Right renal cortex interstitium (tissue), 3 donors: ENCODE measurements around the gene BACE2. TPM values are rescaled to one million over a fixed set of nuclear protein-coding genes. Genes with fewer than 3 reads are reported as not detected.

ENCODE experiments used
- DNase-seq, 3 donors: peaks; one replicate each; pipeline ENCODE4 v3.0.0-alpha.2; 2013; ENCODE audit warnings: low read depth in 3 of 3, low spot score in 2 of 3
- polyA plus RNA-seq, 3 donors: library from polyadenylated mRNA; unstranded; fragments of 120-200 nt; gene quantifications; one replicate each; pipeline ENCODE4 v1.2.1, GENCODE V29; 2013; ENCODE audit not compliant: insufficient read length in 3 of 3

BACE2 gene
- polyA plus RNA-seq, 3 donors: 24.2 to 34.8 (median 29.7) TPM

DNA sequence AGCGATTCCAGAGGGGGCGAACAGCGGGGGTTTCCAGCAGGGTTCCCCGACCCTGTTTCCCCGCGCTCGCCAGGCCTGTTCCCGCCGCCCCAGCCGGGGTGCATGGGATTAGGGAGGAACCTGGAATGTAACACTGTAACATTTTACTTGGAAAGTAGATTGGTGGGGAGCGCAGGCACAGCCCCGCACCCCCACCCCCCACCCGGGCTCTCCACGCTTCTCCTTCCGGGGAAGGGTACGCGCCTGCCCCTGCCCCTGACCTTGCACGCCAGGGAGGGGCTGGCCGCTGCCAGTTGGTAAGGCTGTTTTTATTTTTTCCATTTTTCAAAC, 149.1 kb downstream of the BACE2 start:
- DNase-seq: no peak

DNA sequence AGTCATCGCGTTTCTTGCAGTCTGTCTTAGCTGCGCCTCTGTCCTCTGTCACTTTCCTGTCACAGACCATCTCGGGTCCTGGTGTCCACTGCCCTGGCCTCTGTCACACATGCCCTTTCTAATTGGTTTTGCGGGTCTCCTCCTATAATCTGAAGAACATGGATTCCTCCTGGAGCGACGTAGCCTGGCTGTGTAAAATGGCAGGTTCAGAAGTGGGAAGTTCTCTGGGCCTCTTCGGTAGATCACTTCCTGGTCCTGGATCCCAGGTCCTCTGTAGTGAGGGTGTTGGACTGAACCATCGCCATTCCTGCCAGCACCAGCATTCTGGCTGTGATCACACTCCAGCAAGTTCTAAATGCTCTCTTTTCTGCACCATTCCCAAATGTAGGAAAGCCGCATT, 149.5 kb downstream of the BACE2 start:
- no peak for DNase-seq

DNA sequence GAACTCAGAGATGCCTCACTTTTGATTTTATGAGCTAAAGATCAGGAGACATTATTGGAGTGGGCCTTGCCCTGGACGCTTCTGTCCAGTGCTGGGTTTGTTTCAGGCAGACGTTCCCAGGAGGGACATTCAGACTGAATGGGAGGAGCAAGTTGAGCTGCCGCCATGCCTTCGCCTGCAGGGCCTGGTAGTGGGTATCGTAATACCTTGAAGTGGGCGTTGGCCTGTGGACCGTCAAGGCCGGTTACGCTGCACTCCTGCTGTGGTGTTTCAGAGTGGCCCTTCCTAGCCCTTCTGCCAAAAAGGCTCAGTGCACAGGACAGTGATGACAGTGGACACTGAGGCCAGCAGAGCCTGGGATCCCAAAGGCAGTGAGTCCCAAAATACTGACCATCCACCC, 150.3 kb downstream of the BACE2 start:
- DNase-seq: no peak

DNA sequence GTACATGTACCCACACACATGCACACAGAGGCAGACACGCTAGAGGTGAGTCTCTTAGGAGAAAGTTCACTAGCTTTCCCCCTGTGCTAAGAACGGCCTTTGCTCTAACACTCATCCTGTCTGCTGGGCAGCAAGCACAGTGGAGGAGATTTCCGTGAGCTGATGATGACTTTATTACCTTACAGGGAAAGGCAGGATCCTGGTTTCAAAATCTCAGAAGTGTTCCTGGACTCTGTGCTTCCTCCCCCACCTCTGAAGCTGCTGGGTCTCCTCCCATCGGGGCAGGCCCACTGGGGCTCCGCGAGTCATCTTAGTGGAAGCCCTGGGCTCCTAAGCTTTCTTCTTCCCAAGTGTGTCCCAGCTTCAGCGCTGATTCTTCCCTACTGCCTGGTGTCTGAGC, 151.3 kb downstream of the BACE2 start:
- DNase-seq: no peak

DNA sequence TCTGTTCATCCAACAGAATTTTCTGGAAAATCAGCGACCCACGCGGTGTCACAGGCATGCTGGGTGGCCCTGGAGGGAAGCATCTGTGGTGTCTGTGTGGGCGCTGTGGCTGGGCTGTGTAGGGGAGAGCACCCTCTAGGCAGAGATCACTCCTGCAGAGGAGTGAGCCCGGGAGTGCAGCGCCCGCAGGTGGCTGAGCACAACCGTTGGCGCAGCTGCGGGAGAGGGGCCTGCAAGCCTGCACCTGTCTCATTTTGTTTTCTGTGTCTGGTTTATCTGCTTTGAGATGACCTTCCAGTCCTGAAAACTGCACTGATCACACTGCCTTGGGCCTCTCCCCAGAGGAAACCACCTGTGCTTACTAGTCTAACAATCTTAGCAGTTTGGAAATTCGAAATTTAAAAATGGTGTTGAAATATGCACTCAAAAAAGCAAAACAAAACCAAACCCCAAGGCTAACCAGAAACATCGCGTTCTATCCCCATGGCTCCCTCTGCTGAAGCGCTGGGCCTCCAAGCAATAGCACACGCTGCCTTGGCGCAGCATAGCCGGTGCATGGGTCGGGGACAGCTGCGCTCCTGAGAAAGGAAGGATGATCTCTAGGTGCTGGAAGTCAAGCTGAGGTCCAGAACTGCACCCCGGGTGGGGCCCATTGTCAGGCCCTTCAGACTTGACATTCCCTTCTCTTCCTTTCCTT, 153.4 kb downstream of the BACE2 start:
- no peak for DNase-seq

DNA sequence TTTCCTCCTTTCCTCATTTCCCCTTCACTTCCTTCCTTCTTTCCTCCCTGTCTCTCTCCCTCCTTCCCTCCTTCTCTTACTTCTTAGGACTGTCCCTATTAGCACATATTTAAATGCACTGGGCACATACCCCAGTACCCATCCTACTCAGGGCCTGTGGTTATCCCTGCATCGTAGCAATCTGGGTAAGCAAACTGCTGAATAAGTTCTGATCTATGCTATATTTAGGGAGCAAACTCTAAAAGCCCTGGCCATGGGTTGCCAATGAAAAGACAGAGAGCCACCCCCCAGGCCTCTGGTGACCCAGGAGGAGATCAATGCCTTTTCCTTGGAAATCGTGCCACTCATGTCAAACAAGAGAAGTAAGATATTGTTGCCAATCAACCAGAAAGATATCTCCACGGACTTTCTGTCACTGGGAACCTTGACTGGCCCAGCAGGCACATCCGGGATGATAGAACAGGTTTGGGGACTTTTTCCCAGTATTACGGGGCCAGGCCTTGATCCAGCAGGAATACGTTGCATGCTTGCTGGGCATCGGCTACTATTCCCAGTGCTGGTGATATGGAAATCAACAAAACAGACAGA, 154.0 kb downstream of the BACE2 start:
- DNase-seq: no peak

DNA sequence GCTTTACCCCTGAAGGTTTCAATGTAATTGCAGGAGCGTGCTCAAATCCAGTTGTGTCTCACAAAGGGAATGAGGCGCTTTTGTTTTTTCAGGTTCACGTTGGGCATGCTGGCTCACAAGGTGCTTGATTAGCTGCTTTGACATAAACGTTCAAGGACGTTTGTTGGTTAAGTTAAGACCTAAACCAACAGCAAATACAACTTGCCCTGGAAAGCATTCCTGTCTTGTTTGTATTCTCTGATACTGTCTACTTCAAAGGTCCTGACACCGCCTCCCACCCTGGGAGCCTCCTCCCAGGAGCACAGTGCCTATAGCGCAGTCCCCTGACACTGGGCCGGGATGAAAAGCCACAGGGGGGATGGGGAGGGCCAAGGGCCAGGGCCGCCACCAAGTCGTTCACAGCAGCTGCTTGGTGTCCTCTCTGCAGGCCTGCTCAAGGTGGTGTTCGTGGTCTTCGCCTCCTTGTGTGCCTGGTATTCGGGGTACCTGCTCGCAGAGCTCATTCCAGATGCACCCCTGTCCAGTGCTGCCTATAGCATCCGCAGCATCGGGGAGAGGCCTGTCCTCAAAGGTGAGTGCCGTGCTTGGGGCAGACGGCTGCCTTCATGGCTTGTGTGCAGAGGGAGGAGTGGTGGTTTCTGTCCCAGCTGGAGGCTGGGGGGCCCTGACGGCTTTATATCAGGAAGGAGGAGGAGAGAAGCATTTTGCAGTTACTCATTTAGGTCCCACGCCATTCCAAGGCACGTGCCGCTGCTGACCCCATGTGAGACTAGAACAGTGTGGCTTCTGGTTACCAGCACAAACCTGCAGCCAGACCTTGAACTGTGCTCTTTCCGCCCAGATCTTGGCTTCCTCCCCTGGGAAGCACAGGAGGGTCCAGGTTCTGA, 154.8 kb downstream of the BACE2 start:
- no peak for DNase-seq

DNA sequence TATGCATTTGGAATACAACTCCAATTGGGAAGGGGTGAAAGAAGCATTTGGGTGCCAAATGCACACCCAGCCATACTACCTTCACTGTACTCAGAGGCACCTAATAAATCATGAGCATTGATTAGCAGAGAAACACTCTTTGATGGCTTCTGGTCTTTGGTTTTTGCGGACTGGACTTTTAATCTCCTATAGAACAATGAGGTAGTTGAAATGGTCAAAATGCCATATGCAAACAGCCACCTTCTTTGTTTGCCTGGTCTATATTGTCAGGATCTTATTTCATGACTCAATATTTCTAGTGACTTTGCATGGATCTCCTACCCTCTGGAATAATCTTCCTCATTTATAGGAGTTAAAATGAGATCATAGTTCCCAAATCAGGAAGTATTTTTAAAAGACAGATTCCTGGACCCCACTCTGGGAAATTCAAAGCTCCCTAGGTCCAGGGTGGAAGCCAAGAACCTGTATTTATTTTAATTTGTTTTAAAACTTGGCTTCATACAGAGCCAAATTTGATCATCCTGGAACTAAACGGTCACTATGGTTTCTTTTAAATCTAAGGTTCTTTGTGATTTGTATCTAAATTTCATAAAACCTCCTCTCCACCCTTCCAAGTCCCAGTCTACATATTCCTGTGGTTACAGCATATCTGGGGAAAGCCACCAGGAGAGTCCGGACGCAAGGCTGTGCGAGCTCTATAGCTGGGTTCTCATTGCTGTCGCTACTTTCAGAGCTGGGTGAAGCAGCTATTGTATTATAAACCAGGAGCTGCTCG, 157.4 kb downstream of the BACE2 start:
- DNase-seq: no peak

DNA sequence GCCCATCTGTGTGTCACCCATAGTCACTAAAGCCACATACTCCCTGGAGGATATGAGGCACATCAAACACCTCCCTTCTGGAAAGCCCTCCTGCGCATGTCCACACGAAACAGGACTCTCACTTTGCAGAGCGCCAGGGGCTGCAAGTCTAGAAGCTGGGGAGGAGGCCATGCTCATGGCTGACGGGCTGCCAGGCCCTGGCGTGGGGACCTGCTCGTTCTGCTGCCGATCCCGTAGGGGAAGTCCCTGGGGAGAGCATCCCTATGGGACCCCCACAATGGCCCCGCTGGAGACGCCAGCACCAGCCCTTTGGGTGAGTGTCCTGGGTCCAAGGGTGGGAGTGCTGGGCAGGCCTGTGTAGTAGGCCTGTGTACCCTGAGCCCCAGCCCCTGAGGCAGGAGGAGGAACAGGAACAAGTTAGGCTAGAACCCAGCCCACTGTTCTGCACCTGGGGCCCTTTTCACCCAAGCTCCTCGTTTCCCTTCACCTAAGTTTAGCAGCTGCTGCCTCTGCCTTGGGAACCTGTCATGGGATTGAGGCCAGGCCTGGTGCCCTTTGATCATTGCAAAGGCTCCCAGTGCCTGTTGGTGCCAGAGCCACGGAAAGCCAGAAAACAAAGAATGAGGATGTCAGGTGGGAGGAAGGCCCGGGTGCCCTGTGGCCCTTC, 158.6 kb downstream of the BACE2 start:
- no peak for DNase-seq

DNA sequence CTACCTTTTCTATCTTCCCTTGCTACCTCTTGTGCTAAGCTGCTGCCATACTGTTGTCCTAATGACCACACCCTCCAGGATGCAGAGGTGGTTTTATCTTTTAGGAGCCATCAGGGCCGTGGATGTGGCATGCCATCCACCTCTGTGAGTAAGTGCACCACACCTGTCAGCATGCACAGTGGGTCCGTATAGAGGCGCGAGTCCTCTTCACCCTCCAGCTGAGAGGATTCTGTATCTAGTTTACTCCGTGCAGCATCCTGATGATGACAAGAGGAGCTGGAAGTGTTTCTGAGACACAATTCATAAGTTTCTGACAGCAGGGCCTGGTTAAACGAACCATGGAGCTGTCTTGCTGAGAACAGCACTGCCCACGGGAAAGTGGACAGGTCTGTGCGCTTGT, 159.8 kb downstream of the BACE2 start:
- DNase-seq: no peak

DNA sequence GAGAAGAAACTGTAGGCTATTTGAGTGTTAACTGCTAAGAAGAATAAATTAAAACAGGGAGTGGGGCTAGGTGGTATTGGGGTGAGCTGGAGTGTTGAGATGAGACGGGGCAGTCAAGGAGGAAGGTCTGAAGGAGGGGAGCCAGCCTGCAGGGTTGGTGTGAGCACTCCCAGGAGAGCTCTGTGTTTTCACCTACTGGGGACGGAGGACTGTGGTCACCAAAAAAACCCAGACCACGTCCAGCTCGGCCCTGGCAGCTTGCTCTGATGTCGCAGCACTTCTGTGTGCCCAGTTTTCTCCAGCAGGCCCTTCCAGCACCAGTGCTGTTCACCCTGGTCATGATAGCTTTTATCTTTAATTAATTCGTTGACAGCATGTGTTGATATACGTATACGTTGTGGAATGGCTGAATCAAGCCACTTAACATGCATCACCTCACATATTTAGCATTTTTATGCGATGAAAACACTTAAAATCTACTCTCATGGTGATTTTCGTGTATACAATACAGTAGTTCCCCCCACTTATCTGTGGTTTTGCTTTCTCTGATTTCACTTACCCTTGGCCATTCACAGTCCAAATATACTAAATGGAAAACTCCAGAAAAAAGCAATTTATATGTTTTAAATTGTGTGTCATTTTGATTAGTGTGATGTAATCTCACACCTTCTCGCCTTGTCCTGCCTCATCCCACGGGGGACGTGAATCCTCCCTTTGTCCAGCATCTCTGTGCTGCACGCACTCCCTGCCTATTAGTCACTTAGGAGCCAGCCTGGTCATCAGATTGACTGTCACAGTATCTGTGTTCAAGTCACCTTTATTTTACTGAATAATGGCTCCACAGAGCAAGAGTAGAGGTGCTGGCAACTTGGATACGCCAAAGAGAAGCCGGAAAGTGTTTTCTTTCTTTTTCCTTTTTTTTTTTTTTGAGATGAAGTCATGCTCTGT, 161.0 kb downstream of the BACE2 start:
- DNase-seq: no peak

Other genes with a start within 250 kb of the BACE2 start
- 10 to 100 TPM; 18.9 to 26.3 (median 20.5) TPM for gene FAM3B, start 148.6 kb downstream of the BACE2 start, polyA plus RNA-seq
- gene MX2, start 193.9 kb downstream of the BACE2 start, polyA plus RNA-seq: 1 to 10 TPM in 1 of 3 donors, under 1 TPM in 2; 0.80 to 1.6 (median 0.87) TPM